HG03159 (cell line): ENCODE measurements around the gene DCX.
"Not testable (repeated sequence)": the region's sequence is repeated elsewhere in the genome, so short reads cannot be mapped to it uniquely, and the experiment has no call there.

ENCODE experiments used
- ATAC-seq: cut with Tn5 transposase; IDR thresholded peaks from one replicate; pipeline ENCODE4 v1.9.1; 2021; ENCODE audit warnings: mild to moderate bottlenecking, moderate library complexity; ENCODE audit not compliant: unreplicated experiment

DCX gene

DNA sequence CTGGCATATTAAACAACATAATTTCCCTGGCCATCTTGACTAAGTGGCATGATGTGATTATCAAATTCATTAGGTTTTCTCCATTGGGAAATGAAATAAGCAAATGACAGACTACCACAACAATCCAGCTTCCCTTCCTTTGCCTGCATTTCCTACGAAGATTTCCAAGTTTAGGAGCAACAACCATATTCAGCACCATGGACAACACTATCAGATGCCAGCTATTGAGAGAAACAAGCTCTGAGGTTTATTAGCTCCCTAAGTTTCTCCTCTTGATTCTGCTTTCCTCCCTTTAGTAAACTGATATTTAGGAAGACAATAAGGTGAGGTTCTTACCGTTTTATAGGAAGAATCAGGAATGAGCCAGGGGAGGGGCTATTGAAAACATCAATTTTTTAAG is 36.2 kb downstream of the DCX start:
- ATAC-seq, result no peak

DNA sequence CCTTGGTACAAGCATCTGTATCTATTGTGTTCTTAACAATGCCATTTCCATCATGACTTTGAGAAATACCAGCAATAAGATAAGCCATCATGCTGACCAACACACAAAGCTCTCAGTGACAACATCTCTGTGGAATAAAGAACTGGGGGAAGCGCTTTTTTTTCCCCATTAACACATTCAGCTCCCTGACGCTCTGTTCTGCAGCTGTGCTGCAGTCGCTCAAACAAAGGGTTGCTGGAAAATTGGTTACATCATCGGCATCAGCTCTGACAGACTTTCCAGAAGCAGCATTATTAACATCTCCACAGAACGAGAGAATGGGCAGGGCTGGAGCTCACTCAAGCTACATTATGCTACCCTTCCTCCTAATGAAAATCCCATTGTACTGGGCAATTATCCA is 39.9 kb downstream of the DCX start:
- no peak for ATAC-seq

DNA sequence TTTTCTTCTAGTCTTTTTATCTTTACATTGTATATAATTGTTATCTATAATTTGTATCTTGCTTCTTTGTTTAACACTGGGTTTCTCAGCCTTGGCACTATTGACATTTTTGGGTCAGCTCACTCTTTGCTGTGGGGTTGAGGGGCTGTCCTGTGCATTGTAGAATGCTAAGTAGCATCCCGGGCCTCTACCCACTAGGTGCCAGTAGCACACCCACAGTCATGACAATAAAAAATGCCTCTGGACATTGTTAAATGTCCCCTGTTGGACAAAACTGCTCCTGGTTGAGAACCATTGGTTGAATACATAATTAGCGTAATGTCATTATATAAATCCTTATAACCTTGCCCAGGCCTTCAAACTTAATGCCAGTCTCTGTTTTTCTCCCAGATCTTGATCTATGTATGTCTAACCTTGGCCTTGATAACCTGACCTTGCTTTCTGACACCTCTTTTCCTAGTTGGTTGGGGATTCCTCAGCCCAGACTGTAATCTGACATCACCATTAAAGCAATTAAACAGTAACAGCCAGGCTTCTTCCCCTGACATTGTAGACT is 46.1 kb downstream of the DCX start:
- no peak for ATAC-seq

DNA sequence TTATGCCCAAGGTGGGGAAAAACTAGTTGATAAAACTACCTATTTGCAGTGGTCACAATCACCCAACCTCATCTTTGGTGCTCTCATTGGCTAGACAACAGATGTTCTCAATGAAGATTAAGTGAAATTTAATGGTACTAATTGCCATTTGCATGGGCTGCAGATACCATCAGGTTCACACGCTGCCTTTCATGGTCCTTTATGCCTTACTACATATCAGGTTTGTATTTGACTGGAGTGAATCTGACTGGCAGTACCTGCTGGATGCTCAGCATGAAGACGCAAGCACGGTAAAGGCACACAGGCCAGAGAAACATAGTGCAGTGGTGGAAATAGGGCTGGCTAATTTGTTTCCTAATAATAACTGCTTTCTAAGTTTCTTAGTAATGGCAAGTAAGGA is 48.3 kb downstream of the DCX start:
- no peak for ATAC-seq

DNA sequence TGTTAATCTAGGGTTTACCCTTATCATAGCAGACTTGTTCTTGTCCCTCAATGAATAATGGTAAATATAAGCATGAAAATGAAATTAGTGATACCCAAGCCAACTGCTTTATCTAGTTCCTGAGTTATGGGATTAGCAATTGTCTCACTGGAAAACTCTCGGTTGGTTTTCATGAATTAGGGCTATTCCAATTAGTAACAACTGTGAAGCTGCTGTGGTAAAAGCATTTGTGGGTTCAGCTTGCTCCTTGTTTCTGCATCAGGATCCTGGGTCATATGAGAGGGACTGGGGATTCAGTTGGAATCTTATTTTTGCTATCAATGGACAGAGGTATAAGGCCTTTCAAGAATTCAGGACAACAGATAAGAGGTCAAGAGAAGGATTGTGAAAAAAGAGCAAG is 50.2 kb downstream of the DCX start:
- ATAC-seq, result no peak

DNA sequence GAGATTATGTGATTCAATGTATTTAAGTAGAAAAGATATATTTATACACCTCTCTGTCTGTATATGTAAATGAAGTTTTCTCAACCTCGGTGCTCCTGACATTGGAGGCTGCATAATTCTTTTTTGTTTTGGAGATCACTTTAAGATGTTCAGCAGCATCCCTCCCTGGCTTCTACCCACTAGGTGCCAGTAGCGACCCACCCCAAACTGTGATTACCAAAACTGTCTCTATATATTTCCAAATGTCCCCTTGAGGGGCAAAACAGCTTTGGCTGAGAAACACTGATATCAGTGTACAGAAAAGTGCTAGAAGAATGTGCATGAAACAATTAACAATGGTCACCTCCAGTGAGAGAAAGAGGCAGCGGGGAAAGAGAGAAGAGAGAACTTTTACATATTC is 51.2 kb downstream of the DCX start:
- ATAC-seq, result no peak

DNA sequence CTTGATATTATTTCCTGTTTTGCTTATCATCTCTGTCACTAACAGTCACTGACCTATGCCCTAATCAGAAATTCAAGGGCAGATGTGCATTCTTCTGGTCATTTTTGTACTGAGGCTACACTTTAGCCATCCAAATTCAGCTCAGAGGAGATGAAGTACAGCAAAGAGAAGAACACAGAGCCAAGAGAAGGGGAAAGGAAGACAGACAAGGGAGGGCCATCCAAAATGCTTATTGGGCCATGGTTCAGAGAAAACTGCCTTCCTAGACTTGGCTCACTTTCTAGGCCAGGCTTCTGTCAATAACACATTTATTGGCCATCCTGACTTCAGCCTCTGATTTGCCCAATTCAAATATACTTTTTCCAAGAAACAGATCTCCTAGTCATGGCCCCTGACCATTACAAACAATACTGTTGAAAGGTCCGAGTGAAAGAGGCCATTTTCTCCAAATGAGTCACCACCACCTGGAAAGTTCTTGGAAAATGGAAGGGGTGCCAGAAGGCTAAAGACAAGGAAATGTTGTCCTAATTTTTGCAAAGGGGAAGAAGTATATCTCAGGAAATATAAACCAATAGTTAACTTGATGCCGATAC is 56.4 kb downstream of the DCX start:
- ATAC-seq, result no peak

DNA sequence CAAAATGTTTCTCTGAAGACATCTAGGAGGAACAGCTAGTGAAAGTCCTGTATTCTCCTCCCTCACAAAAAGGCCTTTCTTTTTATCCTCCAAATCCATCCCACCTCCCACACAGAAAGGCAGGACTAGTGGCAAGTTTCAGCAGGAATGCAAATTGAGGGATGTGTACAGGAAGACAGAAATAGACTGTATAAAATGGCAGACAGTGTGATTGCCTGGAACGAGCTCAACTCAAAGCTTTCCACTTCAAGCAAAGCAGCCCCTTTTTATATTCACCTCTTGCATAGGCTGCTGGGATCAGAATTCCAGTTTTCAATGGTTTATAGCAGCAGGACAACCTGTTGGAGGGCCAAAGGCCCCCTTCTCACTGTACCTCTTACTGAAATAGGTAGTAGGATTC is 57.5 kb downstream of the DCX start:
- no peak for ATAC-seq

DNA sequence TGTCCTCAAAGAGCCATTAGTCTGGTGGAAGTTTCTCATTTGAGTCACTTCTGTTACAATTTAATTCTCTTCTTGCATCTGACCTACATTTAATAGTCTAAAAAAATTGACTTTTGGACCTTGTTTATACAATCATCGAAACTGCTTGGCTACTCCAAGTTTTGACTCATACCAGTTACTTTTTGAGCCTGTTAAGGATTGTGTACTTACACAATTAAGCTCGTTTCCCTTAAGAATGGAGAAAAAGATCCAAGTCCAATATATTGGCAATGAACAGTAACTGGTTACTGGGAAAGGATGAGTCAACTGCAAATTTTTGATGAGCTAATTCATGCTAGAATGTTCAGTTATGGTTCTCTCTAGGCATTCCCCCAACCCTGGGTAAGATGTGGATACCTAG is 58.2 kb downstream of the DCX start:
- no peak for ATAC-seq

DNA sequence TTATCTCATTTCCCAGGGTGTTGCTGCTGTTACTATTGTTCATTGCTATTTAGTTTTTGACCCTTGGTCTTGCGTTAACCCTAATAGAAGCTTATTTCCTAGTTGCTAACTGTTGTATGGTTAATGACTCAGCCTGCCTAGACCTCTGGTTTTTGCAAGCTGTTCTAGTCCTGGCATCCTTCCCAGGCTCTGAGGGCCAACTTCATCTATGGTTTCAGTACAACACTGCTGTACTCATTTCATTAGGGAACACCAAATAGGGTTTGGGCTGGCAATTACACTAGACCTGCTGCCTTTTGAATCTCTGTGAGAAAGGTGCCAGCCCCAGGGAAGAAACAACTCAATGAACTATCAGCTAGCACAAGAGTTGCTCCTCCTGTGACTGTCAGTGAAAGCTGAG is 59.6 kb downstream of the DCX start:
- ATAC-seq, result no peak

DNA sequence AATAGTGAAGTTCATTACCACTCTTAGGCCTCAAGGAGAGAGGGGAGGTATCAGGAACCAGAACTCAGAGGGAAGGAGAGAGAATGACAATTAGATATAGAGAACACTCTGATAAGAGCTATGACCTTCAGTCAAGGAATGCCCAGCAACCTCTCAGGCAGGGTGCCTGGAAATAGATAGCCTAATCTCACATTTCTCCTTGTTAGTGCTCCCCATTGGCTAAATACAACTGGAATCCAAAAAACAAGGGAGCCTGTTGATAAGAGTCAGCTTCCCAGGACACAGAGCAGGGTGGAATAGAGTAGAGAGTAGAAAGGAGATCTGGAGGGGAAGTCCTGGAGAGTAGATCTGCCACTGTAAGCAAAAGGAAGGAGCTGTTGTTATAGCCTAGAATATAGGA is 62.1 kb downstream of the DCX start:
- no peak for ATAC-seq

DNA sequence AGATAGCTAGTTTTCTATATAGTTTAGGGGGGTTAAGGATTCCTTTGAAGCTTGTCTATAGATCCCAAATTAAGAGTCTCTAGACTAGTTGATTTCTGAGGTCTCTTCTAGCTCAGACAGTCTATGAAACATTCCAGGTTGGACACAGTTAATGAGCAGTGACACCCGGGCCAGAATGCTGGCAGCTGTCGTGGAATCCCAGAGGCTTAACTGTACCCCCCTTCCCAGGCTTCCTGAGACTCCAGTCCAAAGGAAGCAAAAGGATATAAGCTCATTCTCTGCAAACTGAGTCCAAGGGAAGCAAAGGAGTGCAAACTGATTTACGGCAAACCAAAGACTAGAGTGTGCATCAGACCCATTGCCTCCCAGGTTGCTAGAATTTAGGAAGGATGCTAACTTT is 62.9 kb downstream of the DCX start:
- no peak for ATAC-seq

DNA sequence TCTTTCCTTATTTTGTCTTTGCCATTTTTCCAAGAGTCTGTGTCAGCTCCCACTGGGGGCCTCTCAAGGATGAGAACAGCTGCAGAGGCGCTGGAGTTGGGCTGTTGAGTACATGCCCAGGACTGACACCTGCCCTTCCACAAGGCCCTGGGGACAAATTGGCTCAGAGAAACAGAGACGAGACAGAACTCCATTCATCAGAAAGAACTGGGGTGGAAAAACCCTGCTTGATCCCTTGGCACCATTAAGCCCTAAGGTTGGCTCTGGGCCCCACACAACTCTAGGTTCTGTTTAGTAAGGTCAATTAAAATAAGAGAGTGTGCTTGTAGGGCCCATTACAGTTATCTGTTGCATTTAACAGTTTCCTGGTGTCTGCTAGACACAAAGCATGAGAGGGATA is 63.6 kb downstream of the DCX start:
- no peak for ATAC-seq

DNA sequence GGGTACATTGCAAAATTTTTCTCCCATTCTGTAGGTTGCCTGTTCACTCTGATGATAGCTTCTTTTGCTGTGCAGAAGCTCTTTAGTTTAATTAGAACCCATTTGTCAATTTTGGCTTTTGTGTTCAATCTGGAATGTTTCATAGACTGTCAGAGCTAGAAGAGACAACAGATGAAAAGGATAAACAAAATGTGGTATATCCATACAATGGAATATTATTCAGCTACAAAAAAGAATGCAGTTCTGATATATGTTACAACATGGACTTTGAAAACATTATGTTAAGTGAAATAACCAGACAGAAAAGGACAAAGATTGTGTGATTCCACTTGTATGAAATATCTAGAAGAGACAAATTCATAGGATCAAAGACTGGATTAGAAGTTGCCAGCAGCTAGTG is 65.8 kb downstream of the DCX start:
- not testable (repeated sequence) for ATAC-seq

DNA sequence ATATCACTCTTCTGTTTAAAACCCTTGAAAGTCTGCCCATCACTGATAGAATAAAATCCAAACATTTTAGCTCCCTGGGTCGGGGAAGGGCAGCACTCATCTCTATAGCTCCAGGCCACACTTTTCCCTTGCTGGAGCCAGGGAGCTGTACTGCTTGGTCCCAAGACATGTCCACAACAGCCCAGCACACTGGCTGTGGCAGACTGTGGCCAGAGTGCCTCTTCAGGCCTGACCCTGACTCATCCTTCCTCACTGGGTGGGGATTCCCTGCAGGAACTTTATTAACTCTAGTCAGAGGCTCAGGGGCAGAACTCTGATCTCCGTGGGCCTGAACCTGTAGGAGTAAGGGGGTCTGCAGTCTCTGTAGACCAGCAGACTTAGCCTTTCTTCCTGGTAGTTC is 71.9 kb downstream of the DCX start:
- no peak for ATAC-seq

DNA sequence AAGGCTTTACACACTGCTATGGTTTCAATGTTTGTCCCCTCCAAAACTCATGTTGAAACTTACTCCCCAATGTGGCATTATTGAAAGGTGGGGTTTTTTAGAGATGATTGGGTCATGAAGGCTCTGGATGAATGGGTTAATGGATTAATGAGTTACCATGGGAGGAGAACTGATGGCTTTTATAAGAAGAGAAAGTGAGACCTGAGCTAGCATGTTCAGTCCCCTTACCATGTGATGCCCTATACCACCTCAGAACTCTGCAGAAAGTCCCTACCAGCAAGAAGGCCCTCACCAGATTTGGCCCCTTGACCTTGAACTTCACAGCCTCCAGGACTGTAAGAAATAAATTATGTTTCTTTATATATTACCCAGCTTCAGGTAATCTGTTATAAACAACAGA is 72.8 kb downstream of the DCX start:
- ATAC-seq, result no peak

DNA sequence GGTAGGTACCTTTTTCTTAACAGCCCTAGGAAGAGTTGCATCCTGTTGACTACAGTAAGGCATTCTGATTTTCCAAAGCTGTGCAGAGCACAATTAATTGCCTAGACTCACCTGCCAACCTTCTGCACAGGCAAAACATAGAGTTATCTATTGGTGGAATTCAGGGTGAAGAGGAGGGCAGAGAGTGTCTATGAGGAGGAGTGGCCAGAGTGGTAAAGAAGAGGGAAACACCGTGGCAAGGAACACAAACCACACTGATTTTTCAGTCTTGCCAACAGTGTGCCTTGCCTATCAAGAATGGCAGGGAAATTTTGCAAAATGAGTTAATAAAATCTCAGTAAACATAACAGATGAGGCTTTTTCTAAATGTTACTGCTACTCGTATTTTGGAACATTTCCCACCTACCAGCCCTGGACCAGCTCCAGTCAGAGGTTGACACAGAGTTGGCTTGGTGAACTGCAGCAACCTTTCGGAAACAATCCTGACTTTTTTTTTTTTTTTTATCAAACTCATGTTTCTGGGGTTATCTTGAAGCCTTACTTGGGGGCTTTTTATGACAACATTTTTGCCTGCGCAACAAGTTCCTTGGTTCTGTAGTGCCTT is 73.8 kb downstream of the DCX start:
- no peak for ATAC-seq

DNA sequence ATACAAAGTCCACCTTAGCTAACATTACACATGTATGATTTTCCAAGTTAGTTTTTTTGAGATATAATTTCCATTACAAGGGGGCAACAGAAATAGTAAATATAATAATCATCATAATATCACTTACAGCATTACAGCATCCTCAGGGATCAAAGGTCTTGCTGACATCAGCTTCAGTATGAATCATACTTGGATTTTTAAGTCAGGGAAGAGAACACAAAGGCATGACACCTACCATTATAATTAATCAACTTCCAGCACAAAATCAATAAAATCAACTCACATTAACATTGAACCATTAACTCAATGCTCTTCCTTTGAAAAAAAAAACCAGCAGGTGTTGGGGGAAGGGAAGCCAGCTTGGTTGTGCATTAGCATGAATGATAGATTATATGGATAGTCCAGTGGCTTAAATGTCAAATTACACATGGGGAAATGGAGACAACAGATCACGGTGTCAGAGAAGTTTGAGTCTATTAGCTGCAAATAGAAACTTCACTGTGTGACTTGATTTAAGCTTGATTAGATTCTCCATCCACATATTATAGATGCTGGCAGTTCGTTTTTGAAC is 74.8 kb downstream of the DCX start:
- ATAC-seq, result no peak

DNA sequence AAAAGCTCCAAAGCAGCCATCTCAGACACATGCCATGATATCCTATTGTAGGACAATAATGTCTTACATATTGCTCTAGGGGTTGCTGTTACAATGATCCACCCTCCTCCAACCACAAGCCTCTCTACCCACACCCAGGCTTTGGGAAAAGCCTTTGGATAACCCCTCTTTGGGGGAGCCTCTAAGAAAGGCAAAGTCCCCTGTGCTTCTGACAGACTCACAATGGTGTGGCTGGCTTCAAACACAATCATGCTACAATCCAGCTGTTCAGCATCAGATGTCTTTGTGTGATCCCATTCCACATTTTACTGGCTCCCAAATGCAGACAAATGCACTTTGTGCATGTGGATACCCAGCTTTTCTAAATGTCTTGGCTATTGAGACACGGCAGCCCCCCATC is 75.9 kb downstream of the DCX start:
- ATAC-seq, result no peak

DNA sequence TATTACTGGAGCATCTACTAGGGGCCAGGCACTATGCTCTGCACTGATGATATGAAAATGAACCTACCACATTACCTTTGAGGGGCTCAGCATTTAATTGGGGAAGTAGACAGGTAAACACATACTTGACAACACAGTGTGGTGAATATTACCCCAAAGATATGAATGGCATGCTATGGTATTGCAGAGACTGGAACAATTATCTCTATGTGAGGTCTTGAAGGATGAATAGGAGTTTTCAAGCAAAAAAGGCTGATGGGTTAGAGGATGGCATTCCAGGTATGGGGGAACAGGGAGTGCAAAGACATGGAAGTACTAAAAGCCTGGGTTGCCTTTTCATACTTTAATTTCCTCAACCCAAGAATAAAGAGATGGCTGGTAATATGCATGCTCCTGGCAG is 82.6 kb downstream of the DCX start:
- ATAC-seq, result no peak

DNA sequence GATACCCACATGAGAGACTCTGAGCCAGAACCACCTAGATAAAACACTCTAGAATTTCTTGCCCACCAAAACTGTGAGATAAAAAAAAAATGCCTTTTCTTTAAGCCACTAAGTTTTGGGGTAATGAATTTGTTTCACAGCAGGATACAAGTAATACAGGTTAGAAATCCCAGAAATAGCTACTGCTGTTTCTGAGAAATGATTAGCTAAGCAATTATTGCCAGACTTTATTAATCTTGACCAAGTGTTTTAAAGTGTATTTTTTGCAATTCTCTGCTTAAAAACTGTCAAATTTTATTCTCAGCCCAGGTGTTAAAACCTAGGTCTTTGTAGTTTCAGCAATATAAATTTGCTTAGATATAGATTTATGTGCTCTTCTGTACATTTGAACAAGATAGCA is 83.1 kb downstream of the DCX start:
- no peak for ATAC-seq

DNA sequence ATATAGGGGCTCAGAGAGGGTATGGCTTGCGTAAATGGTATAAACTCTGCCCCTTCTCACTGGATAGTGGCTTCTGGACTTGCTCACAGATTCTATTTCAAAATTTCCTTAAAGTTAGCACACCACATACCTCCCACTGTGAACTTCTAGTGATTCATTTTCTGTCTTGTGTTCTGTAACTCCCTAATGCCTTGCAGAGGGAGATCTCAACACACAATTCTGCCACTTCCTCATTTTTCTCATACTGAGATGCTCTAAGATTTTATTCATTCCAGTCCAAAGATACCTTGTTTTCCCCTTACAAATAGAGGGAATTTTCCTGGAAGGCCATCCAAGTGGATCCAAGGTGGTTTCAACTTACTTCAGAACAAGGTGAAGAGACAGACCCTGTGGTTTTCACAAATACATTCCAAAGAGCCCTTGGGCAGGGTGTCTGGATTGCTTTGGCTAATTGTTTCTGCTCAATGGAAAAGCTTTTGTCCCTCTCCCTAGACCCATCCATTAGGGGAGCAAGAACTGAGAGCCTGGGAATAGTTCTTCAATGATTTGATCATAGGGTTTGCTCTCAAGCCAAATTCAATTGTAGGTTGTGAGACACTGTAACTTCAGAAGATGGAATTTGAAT is 89.6 kb downstream of the DCX start:
- ATAC-seq, result no peak
